Pancreas (tissue), 10 donors: ENCODE measurements around the gene TPP2. TPM values are rescaled to one million over a fixed set of nuclear protein-coding genes. Genes with fewer than 3 reads are reported as not detected.

ENCODE experiments used
- ATAC-seq, 4 donors: fragments of 200-7000 bp; cut with Tn5 transposase; one replicate each; pipeline versions ENCODE4 v1.8.0 to v1.9.1; 2020; ENCODE audit warnings: mild to moderate bottlenecking in 4 of 4, moderate library complexity in 4 of 4
- DNase-seq, 6 donors: peaks; one replicate each; pipeline ENCODE4 v3.0.0-alpha.2; 2020
- FAIRE-seq: peaks from 2 replicates; lab custom pipeline; 2012; peaks lifted over from hg19 to GRCh38; lab: Jason Lieb, UNC
- H3K27ac ChIP-seq, 4 donors: fragments of 200-600 bp; sonication (generic); 1 replicate in 3 of 4; 2 replicates in 1 of 4; pipeline versions ENCODE4 v1.5.0 to v1.8.0; 2020
- H3K27me3 ChIP-seq, 4 donors: fragments of 200-600 bp; one replicate each; pipeline ENCODE4 v1.8.0; 2021
- H3K36me3 ChIP-seq, 3 donors: fragments of 200-600 bp; sonication (generic) in 1 of 3; one replicate each; pipeline versions ENCODE4 v1.5.0 to v1.8.0; 2020 to 2021
- H3K4me1 ChIP-seq, 3 donors: fragments of 200-600 bp; one replicate each; pipeline ENCODE4 v1.8.0; 2021
- H3K4me3 ChIP-seq, 4 donors: fragments of 200-600 bp; sonication (generic) in 2 of 4; one replicate each; pipeline versions ENCODE4 v1.5.0 to v1.8.0; 2020 to 2021
- H3K9me3 ChIP-seq, 4 donors: fragments of 200-600 bp; one replicate each; pipeline ENCODE4 v1.8.0; 2021
- WGBS, 2 donors: extraction: QIAGEN DNeasy Blood & Tissue Kit; methylation state at CpG; one replicate each; pipeline ENCODE4 v1.1.7; 2013; 5-methylcytosine and 5-hydroxymethylcytosine counted together
- intact Hi-C, 3 donors: fragments of 100-400 bp; cut with DNase I; formaldehyde crosslinking; loops; one replicate each; pipeline versions ENCODE4 v1.11.1 to v1.14.2; 2022
- polyA plus RNA-seq, 2 donors: library from polyadenylated mRNA; stranded (reverse); fragments of 200-250 nt; gene quantifications; one replicate each; pipeline ENCODE4 v1.2.3, GENCODE V29; 2013
- total RNA-seq, 6 donors: library from RNA; stranded (reverse); fragmentation: NEBNext Ultra II Directional in 4 of 6; extraction: Animal tissue kit (Norgen Biotek cat#: 25700) in 4 of 6; gene quantifications; one replicate each; pipeline versions ENCODE4 v1.2.1 to v1.2.4, GENCODE V29; 2021 to 2023
- TF ChIP-seq, protein P1 (sequence below), 4 donors: fragments of 200-600 bp; sonication (generic) in 3 of 4; IDR thresholded peaks; one replicate each; pipeline versions ENCODE4 v1.5.0 to v1.8.0; 2021; ENCODE audit warnings: antibody characterized with exemption in 4 of 4
- donor health status: healthy with polysubstance abuse.
- donor health status: DM: no; HTN: no; CAD: no; lungs with moderate emphysema.
- donor health status: DM: no; HTN: no; CAD: no.
- donor health status: control.
- donor health status: control.
- donor health status: Bipolar disorder and iron deficiency.
- donor health status: DM: yes; HTN: yes; CAD: no.
- donor health status: DM: no; HTN: no; CAD: no.
- donor health status: DM: no; HTN: no; CAD: no.
- donor health status: DM: yes; HTN: yes; CAD: no.

Gene TPP2
- total and polyA plus RNA-seq, 8 donors: 9.5 to 22.3 (median 15.9) TPM

DNA sequence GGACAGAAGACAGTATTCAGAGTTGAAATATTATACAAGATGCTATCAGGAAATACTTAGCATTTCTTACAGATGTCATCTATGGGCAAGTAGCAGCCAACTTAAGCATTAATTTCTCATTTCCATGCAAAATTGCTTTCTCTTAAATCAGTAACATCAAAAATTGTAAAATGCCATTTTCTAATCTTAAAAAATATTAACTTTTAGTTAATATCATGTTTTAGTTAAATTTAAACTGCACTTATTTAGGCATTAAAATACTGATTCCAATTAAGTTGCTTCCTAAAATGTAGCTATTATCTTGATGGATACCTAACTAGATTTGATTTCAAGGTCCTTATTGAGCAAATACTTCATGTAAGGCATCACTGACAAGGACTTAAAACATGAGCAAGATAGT is 70.2 kb downstream of the TPP2 start:
- TF ChIP-seq, protein P1, sequence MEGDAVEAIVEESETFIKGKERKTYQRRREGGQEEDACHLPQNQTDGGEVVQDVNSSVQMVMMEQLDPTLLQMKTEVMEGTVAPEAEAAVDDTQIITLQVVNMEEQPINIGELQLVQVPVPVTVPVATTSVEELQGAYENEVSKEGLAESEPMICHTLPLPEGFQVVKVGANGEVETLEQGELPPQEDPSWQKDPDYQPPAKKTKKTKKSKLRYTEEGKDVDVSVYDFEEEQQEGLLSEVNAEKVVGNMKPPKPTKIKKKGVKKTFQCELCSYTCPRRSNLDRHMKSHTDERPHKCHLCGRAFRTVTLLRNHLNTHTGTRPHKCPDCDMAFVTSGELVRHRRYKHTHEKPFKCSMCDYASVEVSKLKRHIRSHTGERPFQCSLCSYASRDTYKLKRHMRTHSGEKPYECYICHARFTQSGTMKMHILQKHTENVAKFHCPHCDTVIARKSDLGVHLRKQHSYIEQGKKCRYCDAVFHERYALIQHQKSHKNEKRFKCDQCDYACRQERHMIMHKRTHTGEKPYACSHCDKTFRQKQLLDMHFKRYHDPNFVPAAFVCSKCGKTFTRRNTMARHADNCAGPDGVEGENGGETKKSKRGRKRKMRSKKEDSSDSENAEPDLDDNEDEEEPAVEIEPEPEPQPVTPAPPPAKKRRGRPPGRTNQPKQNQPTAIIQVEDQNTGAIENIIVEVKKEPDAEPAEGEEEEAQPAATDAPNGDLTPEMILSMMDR (IDR thresholded peaks at IDR 0.05): no peak
- no peak for ATAC-seq
- no peaks in the 10 kb centered on the region for H3K27me3 ChIP-seq
- no peaks in the 10 kb centered on the region for H3K4me1 ChIP-seq
- H3K27ac ChIP-seq: no peak overlapping the region
- no peak overlapping the region for H3K4me3 ChIP-seq
- FAIRE-seq: no peak
- peaks cover 0 to 30% (median 0%) of the 10 kb centered on the region in 3 donors for H3K36me3 ChIP-seq
- intact Hi-C loops: no loop called here
- H3K9me3 ChIP-seq: no peaks in the 10 kb centered on the region
- no peak for DNase-seq

DNA sequence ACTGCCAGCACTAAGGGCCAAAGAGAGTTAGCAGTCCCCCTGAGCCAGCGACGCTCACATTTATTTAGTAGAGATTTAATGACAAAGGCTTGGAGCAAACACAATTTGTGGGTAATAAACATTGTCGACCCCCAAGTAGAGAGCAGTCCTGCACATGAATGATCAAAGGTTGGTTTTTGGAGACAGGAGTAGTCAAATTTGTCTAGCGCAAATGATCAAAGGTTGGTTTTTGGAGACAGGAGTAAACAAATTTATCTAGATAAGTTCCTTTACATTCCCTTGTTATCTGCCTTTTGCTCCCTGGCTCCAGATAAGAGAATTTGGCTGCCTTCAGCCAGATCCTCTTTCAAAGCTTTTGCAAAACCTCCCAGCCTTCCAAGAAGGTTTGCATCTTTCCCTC is 71.1 kb downstream of the TPP2 start:
- Histone ChIP-seq H3K27me3 (no peaks in the 10 kb centered on the region), H3K36me3 (peaks cover 0 to 32% (median 0%) of the 10 kb centered on the region in 3 donors), H3K27ac (no peak overlapping the region), H3K4me3 (no peak overlapping the region), H3K4me1 (no peaks in the 10 kb centered on the region), H3K9me3 (no peaks in the 10 kb centered on the region)
- FAIRE-seq: no peak
- ATAC-seq: no peak
- DNase-seq: no peak
- WGBS, 2 donors: 95 to 96% methylated on average over 4 of the region's 4 CpGs
- intact Hi-C loops: no loop called here
- TF ChIP-seq, protein P1 (IDR thresholded peaks at IDR 0.05): no peak

DNA sequence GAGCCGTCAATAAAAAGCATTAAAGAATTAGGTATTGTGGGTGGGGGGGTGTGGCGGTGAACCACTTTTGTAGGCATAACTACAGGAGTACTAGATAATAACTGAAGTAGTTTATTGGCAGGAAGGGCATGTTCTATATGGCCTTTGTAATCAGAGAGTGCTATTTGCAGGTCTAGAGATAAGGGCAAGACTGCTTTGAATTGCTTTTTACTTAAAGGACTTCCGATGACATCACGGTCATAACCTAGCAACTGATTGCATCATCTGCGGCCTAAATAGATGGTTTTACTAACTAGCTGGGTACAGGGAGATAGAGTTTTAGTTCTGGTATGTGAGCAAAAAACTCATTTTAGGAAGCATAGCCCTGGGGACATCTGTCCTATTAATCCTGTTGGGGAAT is 73.3 kb downstream of the TPP2 start:
- H3K27ac ChIP-seq: no peak overlapping the region
- H3K9me3 ChIP-seq: no peaks in the 10 kb centered on the region
- H3K27me3 ChIP-seq: no peaks in the 10 kb centered on the region
- peaks cover 0 to 43% (median 3%) of the 10 kb centered on the region in 3 donors for H3K36me3 ChIP-seq
- intact Hi-C loops: no loop called here
- no peak overlapping the region for H3K4me3 ChIP-seq
- no peak for ATAC-seq
- no peak for FAIRE-seq
- WGBS, 2 donors: 59 to 70% methylated on average over 5 of the region's 5 CpGs
- TF ChIP-seq, protein P1 (IDR thresholded peaks at IDR 0.05): no peak
- DNase-seq: no peak
- no peaks in the 10 kb centered on the region for H3K4me1 ChIP-seq

DNA sequence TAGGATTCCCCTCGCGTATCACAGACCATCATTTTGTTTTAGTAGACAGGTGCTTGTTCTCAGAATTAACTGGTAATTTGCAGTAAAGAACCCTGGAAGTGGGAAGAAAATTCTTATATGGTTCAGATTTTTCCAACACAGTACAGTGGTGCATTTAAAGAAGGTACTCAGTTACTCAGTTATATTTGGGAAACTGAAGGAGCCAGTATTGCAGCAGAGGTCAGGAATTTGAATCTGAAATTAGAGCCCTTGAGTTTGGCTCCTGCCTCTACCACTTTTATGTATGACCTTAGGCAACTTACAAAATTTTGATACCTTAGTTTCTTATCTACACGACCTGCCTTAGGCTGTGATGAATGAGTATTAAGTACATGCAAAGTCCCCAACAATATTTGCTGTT is 78.3 kb downstream of the TPP2 start:
- no peak overlapping the region for H3K27ac ChIP-seq
- TF ChIP-seq, protein P1 (IDR thresholded peaks at IDR 0.05): no peak
- intact Hi-C loops: no loop called here
- DNase-seq (no peak), ATAC-seq (no peak), FAIRE-seq (no peak)
- H3K4me3 ChIP-seq: no peak overlapping the region
- H3K9me3 ChIP-seq: no peaks in the 10 kb centered on the region
- H3K4me1 ChIP-seq: no peaks in the 10 kb centered on the region
- 73 to 76% methylated on average over 3 of the region's 3 CpGs for WGBS, 2 donors
- H3K27me3 ChIP-seq: no peaks in the 10 kb centered on the region
- peaks cover 0 to 21% (median 8%) of the 10 kb centered on the region in 3 donors for H3K36me3 ChIP-seq

DNA sequence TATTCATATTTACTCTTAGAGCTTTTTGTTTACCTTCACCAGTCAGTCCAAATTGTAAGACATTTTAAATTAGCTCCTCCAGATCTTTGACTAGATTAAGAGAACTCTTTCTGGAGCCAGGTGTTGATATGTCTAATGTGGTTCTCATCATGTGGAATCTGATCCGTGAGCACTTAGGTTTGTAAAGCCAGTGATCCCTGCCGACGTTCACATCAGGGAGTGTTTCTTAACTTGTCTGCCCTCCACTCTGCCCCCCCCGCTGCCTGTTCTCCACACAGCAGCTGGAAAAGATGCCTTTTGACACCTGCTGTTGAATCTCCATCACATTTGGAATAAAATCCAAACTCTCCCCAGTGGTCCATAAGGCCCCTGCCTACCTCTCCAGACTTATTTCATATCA is 80.3 kb downstream of the TPP2 start:
- no peaks in the 10 kb centered on the region for H3K4me1 ChIP-seq
- H3K27me3 ChIP-seq: no peaks in the 10 kb centered on the region
- FAIRE-seq (no peak), ATAC-seq (no peak), DNase-seq (no peak)
- H3K4me3 ChIP-seq: no peak overlapping the region
- TF ChIP-seq, protein P1 (IDR thresholded peaks at IDR 0.05): no peak
- peaks cover 0 to 21% (median 8%) of the 10 kb centered on the region in 3 donors for H3K36me3 ChIP-seq
- WGBS, 2 donors: 92 to 93% methylated on average over 4 of the region's 4 CpGs
- intact Hi-C loops: no loop called here
- no peak overlapping the region for H3K27ac ChIP-seq
- H3K9me3 ChIP-seq: no peaks in the 10 kb centered on the region
